Testis (tissue), 2 donors: ENCODE measurements around the gene POP4.

Experiments used
- POLR2A ChIP-seq: fragments of 450-650 bp; IDR thresholded peaks from one replicate; pipeline ENCODE4 v1.6.1; 2017; ENCODE audit warnings: antibody characterized with exemption, mild to moderate bottlenecking, moderate library complexity
- TF ChIP-seq, protein P1 (sequence below), 3 experiments: fragments of 450-650 bp in 2 of 3; fragments of 200-600 bp in 1 of 3; sonication (generic) in 1 of 3; IDR thresholded peaks; one replicate each; pipeline ENCODE4 v1.5.1; 2016 to 2019; ENCODE audit warnings: antibody characterized with exemption in 3 of 3, mild to moderate bottlenecking in 2 of 3, moderate library complexity in 1 of 3

DNA sequence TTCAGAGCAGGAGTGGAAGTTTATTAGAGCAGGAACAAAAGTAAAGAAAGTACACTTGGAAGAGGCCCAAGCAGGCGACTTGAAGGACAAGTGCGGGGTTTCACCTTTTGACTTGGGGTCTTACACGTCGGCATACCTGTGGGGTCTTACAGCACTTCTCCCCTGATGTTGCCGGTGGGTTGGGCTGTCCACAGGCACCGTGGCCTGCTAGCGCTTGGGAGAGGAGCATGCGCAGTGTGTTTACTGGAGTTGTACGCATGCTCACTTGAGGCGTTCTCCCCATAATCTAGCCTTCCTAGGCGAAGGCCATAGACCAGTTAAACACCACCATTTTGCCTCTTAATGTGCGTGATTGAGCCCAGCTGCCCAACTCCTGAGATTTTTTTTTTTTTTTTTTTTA is 34.1 kb downstream of the POP4 start:
- TF ChIP-seq, protein P1, sequence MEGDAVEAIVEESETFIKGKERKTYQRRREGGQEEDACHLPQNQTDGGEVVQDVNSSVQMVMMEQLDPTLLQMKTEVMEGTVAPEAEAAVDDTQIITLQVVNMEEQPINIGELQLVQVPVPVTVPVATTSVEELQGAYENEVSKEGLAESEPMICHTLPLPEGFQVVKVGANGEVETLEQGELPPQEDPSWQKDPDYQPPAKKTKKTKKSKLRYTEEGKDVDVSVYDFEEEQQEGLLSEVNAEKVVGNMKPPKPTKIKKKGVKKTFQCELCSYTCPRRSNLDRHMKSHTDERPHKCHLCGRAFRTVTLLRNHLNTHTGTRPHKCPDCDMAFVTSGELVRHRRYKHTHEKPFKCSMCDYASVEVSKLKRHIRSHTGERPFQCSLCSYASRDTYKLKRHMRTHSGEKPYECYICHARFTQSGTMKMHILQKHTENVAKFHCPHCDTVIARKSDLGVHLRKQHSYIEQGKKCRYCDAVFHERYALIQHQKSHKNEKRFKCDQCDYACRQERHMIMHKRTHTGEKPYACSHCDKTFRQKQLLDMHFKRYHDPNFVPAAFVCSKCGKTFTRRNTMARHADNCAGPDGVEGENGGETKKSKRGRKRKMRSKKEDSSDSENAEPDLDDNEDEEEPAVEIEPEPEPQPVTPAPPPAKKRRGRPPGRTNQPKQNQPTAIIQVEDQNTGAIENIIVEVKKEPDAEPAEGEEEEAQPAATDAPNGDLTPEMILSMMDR (IDR thresholded peaks at IDR 0.05): no peak
- TF ChIP-seq POLR2A: no peak
